GM12875 (cell line): Measurements from ENCODE around the gene ALDOC.

Experiments used
- H3K4me3 ChIP-seq: one replicate; pipeline ENCODE4 v1.5.1; 2011; ENCODE audit warnings: low read depth, low read length, control low read depth
- TF ChIP-seq, protein P1 (sequence below): IDR thresholded peaks from 2 replicates; pipeline ENCODE4 v1.5.1; 2011; ENCODE audit warnings: low read depth, mild to moderate bottlenecking, control low read depth, inconsistent platforms, low read length, moderate library complexity, borderline replicate concordance; ENCODE audit not compliant: insufficient read depth

ALDOC gene

DNA sequence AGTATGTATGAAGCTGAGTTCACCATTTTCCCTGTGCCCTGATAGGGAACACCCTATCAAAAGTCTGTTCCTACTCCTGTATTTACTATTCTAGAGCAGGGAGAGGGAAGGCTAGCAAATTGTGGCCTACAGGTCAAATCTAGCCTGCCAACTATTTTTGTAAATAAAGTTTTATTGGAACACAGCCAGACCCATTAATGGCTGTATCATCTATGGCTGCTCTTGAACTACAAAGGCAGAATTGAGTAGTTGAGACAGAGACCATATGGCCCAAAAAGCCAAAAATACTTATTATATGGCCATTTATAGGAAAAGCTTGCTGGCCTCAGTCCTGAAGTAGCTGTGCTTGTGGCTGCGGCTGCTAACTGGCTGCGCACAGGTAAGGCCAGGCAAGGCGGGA lies 4.3 kb upstream of the ALDOC start:
- no peak overlapping the region for H3K4me3 ChIP-seq
- TF ChIP-seq, protein P1, sequence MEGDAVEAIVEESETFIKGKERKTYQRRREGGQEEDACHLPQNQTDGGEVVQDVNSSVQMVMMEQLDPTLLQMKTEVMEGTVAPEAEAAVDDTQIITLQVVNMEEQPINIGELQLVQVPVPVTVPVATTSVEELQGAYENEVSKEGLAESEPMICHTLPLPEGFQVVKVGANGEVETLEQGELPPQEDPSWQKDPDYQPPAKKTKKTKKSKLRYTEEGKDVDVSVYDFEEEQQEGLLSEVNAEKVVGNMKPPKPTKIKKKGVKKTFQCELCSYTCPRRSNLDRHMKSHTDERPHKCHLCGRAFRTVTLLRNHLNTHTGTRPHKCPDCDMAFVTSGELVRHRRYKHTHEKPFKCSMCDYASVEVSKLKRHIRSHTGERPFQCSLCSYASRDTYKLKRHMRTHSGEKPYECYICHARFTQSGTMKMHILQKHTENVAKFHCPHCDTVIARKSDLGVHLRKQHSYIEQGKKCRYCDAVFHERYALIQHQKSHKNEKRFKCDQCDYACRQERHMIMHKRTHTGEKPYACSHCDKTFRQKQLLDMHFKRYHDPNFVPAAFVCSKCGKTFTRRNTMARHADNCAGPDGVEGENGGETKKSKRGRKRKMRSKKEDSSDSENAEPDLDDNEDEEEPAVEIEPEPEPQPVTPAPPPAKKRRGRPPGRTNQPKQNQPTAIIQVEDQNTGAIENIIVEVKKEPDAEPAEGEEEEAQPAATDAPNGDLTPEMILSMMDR: no peak

DNA sequence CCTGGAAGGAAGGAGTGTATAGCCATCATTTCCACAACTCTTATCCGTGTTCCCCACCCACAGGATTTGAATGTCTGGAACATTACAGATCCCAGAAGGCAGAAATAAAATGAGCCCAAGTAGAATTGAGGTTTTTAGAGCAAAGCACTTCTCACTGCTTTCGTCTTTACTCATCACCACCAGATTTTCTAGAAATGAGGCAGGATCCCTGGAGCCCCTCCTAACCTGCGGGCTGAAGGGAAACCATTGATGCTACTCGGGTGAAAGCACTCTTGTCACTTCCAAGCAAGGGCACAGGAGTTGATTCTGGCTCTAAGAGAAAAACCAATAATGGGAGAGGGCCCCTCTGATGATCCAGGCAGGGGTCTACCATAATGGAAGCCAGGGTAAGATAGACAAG lies 2.8 kb upstream of the ALDOC start:
- TF ChIP-seq, protein P1: no peak
- H3K4me3 ChIP-seq: no peak overlapping the region

DNA sequence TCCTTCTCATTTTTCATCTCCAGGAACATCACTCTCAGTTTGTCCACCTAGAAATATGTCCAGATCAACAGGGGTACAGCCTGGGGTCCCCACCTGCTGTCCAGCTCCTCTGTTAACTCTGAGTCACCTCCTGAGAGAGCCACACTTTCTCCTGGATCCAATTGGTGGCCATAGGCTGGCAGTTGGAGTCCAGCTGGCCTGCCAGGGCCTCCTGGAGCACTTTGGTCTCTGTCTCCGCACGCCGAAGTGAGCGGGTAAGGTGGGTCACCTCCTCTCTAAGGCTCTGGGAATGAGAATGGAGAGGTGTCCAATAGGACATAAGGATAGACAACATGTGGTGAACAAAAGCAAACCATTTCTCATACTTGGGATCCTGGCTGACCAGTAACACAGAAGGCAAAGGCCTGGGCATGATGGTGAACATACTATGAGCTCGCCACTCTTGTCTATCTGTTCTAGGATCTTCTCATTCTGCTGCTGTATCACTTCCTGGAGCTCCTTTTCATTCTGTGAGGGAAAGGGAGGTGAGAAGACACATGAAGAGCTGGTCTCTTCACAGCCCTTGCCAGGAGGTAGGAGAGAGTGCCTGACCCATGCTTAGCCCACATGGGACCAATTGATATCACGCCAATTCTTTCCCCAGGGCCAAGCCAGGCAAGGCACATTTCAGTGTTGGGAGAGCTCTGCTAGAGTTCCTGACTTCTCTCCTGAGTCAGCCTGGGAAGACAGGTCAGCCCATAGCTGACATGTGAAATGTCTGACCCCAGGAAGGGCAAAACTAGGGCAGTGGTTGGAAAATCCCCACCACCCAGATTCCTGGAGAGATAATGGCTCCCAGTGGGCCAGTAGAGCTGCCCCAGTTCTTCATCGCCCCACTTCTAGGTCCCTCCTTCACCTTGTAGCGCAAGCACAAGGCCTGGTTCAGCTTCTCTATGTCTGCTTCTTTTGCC lies 1.8 kb upstream of the ALDOC start:
- TF ChIP-seq, protein P1: no peak
- H3K4me3 ChIP-seq: no peak overlapping the region

DNA sequence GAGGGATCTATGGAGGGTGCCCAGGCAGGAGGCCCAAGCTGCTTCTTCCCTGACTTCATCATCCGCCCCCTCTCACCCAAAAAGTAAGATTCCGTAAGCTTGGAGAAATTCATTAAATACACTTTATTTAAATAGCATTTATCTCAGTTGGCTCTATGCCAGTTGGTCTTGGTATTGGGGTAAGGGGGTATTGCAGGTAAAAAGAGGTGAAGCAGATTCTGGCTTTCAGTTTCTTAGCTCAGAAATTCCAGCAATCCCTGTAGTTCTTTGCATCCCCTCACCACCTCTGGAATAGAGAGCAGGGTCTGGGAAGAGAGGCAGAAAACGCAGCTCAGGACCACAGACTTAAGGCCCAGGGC lies 750 bp upstream of the ALDOC start:
- no peak overlapping the region for H3K4me3 ChIP-seq
- TF ChIP-seq, protein P1: no peak

DNA sequence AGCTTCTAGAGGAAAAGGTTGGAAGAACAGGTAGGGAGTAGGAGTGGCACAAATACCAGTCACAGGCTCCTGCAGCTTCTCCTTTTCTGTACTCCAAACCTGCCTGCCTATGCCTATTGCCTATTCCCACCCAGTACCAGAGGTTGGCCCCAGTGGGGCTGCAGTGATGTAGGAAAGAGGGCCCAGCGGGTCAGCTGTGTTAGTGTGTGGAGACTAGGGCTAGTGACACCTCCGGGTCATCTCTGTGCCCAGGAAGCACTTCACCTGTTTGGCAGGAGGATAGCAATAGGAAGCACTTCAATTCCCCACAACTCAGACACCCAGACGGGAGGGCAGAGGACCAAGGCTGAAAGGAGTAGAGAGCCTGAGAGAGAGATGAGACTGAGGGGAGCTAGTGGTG lies 679 bp downstream of the ALDOC start:
- peak overlapping the region; percentile 3 for H3K4me3 ChIP-seq

DNA sequence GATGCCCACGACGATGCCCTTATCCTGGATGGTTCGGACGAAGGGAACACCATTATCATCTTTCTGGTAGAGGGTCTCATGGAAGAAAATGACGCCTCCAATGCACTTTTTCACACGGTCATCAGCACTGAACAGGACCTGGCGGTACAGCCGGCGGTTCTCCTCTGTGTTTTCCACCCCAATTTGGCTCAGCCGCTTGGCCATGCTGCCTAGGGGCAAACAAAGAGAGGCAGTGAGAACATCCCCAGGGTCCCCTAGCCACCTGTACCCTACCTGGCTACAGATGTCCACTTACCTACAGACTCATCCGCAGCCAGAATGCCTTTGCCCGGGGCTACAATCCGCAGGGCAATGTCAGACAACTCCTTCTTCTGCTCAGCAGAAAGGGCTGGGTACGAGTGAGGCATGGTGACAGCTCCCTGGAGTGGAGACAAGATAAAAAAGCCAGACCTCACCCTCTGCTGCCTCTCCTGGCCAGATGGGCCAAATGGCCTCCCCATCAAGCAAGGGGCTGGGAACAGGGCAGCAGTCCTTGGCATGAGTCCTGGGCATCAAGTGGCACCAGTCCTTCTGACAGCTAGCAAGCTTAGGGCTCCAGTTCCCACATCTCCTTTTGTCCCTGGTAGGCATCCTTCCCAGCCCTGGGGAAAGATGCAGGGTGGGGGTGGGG lies 1.4 kb downstream of the ALDOC start:
- H3K4me3 ChIP-seq: no peak overlapping the region
- TF ChIP-seq, protein P1: peak; percentile 20; the same call in 1 of the 2 replicates

DNA sequence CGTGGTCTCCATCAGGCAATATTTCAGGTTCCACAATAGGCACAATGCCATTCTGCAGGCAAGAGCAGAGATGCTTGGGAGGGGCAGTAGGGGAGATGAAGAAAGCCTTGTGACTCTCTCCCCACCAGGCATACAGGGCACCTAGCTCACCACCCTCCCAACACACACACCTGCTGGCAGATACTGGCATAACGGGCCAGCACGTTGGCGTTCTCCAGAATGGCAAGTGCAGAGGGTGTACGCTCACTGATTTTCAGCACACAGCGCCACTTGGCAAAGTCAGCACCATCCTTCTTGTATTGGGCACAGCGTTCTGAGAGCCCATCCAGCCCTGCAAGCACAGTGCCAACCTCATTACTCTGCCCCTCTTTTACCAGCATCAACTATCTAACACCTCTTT lies 2.2 kb downstream of the ALDOC start:
- no peak overlapping the region for H3K4me3 ChIP-seq
- TF ChIP-seq, protein P1: 0 out of 2 replicates have a peak, but pooled peaks have one; percentile 16
